ENCODE results near the gene DAB1.

Gene DAB1

DNA sequence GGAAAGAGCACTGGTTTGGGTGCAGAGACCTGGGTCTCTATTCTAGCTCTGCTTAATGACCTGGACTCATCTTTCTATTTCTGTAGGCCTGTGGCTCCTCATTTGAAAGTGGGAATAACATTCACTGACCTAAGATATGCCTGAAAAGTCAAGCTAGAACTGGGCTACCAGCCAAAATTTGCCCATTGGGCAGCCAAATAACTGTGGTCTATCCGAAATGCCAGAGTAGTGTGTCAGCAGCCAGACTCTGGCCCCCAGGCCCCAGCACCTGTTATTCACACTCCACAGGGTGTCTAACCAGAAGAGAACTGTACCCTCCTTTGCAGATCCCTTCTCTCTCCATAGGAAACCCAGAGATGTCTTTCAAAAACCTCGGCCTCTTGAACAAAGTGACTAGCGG, 12.6 kb downstream of the DAB1 start:
- peak; percentile 21 for DNase-seq

DNA sequence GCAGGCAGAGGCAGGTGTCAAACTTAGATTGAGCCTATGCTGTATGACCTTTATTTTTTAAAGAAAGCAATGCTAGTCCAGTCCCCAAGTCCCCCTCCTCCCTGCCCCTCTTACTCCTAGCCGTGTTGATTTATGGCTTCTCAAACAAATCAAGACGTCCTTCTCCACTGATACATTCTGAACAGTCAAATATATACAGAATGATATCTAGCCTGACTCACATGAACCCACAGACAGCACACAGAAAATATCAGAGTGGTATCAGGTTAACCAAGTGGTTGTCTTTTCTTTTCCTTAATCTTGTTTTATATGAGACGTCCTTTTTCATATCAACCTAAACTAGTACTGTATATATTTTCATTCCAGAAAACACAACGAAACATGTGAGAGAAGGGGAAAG, 13.4 kb downstream of the DAB1 start:
- DNase-seq: no peak

DNA sequence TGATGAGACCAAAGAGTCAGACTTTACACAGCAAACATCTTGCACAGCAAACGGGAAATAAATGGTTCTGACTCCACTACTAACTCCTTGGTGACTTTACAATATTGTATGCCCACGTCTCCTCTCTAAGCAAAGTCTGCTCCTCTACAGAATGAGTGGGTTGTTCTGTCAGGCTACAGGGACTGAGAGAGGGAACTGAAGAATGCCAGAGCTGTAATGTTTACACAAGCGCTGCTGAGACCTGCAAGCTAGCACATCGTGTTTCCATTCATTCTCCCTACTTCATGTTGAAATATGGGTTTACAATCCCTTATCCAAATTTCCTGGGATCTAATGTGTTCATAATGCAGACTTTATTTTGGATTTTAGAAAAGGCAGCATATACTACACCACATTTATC, 15.9 kb downstream of the DAB1 start:
- DNase-seq: no peak

DNA sequence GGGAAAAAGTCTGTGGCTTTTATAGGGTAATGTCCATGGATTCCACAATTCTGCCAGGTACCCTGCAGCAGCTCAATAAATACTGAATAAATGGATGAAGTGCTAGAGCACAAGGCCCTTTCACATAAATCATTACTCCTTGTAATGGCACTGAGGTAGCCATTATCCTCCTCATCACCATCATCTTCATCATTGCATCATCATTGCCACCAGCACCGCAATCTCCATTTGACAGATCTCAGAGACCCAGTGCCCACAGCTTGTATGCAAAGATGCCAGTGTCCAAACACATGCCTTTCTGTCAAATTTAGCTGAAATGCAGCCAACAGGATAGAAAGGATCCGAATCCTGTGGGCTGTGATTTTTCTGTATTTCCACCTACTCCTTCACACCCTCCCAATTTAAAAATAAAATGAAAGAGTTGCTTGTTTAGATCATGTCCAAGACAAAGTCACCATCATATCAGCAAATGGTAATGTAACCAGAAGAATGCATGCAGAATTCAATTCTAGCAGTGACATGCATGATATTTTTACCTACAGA, 17.4 kb downstream of the DAB1 start:
- DNase-seq: no peak

DNA sequence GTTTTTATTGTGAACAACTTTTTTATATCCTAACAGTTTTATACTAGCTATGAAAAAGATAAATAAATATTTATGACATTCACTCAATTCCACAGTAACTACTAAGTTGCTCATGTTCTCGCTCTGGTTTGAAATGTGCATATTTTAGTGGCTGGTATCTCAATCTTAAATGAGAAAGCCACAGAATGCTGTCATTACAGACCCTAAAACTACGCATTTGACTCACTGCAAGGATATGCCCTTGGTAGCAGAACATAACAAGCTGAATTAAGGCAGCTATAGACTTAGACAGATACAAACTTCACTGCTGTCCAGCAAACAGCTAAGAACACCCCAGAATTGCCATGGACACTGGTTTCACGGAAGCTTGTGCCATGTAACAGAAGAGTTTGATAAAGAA, 19.0 kb downstream of the DAB1 start:
- DNase-seq: no peak

DNA sequence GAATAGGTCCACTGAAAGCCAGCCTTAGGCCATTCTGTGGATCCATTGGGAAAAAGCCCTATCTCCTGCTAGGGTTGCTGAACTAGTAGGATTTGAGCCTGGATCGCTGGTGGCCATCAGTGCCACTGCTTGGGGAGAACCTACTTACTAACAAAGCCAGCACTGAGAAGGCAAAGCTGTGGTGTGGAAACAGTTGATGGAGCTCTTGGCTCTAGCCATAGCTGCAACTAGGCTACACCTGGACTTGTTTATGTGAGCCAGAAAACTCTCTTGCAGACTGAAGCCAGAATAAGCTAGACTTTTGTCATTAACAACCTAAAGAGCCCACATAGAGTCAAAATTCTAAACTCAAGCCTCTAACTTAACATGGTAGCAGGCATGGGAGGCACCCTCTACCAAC, 20.7 kb downstream of the DAB1 start:
- DNase-seq: no peak

DNA sequence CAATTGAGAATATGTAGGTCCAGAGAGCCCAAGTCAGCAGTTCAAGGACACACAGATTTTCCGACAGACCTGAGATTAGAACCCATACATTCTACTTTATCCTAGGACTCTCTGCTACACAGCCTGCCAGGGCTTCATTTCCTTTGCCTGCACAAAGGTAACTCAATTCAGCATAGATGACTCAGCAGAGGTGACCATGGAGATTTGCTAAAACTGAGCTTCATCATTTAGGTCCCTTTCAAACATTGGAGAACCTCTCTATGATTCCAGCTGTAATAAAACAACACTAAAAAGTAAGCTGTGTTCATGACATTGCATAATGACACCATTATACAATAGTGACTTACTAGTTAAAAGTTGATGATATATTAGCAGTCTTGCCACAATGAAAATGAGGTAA, 22.2 kb downstream of the DAB1 start:
- DNase-seq: no peak

DNA sequence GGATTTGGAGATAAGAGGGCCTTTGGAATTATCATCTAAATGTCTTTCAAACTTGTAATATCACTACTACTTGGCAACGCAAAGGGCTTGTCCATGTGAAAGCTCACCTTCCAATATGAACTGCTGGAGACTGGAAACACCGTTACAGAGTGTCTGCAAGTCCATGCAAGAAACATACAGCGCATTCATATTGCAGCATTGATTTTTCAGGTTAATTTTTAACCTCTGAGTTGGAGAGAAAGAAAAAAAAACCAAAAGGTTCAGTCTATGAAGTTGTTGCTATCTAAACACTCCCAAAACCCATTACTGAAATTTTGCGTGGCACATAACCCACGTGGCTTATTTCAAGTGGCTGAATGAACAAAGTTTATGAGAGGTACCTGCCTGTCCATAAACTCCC, 23.8 kb downstream of the DAB1 start:
- DNase-seq: no peak

DNA sequence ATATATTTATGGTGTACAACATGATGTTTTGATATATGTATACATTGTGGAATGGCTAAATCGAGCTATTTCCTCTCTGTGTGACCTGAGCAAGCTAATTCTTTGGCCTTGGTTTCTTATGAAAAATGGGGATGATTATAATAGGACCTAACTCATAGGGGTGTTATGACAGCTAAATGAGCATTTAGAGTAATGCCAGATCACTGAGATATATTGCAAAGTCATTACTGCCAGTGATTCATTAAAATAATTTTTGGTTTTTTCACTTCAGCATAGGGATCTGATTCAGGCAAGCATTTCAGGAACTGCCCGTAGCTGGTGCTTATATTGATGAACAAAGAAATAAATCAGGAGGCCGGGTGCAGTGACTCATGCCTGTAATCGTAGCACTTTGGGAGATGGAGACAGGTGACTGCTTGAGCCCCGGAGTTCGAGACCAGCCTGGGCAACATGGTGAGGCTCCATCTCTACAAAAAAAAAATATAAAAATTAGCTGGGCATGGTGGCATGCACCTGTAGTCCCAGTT, 30.7 kb downstream of the DAB1 start:
- no peak for DNase-seq

DNA sequence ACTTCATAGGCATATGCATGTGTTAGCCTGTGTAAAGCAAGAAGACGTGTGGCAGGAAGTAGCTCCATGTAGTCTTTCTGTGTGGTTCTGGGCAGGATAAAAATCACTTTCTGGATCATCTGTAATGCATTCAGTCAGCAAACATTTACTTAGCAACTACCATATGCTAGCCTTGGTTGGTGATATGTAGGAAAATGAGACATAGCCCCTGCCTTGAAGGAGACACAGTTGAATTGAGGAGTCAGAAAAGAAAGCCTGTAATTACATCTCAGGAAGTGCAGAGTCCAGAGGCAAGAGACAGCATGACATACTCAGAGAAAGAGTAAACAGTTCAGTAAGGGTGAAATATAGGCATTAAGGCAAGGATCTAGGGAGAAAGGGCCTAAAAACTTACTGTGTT, 38.5 kb downstream of the DAB1 start:
- DNase-seq: no peak

DNA sequence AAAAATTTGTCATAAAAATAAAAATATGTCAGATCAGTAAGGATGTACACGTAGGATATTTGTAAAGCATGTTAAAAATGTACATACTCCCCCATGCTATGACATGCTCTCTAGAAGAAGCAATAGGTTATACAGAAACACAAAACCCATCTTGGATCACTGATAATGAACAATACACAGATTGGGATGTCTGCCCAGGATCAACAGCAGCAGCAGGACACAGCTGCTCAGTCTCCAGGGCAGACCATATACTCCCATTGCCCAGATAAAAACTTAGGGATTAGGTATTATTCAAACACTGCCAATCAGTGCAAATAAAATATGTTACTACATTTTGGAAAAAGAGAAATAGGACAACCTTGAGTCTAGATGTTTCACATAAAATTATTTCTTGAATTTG, 39.0 kb downstream of the DAB1 start:
- DNase-seq: no peak

DNA sequence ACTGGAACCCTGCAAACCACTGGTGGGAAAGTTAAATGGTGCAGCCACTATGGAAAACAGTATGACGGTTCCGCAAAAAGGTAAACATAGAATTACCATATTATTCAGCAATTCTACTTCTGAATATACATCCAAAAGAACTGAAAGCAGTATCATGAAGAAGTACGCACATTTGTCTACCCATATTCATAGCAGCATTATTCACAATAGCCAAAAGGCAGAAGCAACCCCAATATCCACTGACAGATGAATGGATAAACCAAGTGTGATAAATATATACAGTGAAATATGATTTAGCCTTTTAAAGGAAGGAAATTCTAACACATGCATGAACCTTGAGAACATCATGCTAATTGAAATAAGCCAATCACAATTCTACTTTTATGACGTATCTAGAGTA, 39.6 kb downstream of the DAB1 start:
- DNase-seq: no peak

DNA sequence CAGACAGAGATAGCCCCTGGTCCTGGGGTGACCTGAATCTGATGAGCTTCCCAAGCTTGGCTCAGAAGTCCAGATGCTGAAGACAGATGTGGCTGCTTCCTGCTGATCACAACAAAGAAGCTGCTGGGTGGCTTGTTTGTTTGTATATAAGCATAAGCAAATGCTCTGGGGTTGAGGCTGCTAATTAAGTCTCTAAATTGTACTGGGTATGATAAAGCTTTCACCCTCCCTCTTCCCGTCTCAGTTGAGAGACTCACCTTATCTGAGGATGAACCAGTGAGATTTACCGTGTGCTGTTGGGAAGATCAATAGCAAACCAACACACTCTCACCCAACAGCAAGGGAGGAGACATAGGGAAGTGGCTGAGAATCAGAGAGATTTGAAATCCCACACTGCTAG, 42.0 kb downstream of the DAB1 start:
- no peak for DNase-seq

DNA sequence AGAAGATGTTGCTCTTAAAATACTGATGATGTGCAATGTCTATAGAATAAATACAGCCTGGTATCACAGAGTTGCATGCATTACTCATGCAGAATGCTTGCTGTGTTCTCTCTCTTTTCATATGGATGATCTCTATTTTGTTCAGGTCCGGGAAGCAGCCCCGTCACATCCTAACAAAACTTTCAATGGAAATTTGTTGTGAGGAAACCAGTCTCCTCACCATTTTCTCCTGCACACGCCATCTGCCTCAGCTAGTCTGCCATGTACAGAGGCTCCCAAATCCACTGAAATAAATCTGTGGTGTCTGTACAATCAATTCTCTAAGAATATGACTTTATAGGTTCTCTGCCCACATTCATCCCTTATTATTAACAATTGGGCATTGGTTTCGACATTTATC, 42.4 kb downstream of the DAB1 start:
- DNase-seq: no peak

DNA sequence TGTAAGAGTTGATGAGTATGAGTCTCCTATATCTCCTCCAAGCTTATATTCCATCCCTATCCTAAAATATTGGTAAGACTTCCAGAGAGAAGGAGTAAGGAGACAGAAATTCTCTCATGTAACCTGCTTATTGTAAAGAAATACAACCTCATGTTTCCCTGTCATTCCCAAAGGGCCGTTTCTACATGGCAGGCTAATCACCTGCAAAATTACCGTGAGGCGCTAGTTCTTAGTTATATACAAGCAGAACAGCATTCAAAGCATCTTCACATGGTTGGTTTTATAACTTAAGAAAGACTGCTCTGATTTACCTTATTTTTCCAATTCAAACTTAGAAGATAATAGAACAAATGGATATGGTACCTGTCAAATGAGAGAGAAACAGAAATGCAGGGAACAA, 42.9 kb downstream of the DAB1 start:
- DNase-seq: no peak

DNA sequence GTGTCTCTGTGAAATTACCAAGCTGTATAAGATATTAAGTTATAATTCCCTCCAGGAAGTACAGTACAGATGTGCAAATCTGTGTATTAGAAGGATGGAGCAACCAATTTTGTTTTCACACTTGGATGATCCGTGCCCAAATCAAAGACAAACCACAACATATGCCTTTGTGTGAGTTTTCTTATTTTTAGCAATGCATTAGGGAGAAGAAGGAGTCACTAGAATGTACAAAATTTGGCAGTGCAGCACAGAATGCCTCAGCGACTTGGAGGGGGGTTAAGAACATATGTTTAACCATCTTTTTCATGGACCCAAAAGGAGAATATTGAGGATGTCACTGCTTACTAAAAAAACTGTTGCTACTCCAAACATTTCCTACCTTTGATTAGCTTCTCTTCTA, 45.3 kb downstream of the DAB1 start:
- no peak for DNase-seq

DNA sequence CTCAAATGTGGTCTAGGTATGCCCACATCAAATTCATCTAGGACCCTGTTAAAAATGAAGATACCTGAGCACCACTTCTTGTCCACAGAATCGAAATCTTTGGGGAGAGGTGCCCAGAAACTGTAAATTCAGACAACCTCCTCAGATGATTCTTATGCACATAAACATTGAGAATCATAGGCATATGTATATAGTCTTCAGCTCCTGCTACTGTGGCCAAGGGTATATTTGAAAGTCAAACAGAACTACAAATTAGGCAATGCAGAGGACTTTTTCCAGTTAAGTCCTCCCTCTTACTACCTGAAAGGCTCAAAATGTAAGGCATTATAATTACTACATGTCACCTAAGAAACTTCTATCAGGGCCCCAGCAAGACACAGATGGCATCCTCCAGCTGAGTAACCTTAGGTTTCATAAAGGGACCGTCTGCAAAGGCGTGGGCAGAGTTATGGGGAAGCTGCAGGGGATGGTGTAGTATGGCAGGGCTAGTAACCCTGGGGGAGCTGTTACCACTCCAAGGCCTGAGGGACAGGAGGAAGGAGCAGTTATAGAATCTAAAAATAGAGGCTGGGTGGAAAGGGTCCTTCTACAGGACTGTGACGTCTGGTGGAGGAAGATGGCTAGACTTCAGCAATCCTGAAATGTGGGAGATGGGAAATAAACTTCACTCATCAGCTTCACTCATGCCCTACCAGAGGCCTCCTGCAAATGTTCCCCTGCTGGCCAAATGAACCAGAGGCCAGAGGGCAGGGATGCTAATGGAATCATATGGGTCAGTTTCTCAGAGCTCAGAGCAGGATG, 46.3 kb downstream of the DAB1 start:
- DNase-seq: no peak

DNA sequence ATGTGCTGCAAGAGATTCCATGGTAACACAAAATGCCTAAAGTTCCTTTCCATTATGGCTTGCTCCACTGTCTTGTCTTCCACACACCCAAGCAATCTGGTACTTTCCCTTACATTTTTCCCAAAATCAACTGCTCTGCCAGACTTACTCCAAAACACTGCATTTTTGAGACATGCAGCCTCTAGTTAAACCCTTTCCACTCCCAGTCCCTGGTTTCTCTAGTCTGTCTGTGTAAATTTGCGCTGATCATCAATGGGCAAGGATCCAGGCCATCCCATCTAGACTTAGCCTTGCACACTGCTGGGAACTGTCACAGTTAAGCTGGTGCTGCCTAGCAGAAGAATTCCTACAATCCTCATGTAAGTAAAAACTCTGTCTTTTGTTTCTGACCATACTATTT, 47.8 kb downstream of the DAB1 start:
- no peak for DNase-seq

DNA sequence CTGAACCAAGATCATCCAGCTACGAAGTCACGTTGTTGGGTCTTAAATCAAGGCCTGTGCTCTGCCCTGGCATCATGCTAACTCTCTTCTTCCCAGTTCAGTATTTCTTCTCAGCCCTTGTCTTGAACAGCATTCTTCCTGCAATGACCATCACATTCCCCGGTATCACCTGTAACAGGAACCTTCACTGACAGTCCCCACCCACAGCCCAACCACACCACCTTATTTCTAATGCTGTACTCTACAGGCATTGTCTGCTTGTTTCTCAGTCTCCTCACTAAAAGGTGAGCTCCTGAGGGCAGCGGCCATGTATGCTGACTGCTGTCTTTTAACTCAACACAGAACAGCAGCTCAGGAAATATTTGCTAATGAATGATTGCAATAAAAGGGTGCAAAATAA, 54.0 kb downstream of the DAB1 start:
- no peak for DNase-seq

DNA sequence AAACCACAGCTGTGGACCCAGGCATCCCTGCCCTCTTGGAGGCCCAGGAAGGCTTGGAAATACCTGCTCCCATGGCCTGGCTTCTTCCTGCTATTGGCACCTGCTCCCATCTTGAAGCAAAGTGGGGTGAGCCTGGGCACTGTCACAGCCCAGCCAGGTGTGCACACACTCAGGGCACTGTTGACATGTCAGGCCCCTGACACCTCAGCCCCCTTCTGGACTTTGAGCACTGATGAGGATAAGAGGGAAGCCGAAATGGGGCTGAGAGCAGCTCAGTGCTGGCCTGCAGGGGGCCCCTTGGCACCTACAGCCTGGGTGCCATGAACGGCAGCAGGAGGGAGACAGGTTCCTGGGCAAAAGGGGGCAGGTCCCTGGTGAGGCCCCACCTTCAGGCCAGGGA, 55.9 kb downstream of the DAB1 start:
- no peak for DNase-seq

DNA sequence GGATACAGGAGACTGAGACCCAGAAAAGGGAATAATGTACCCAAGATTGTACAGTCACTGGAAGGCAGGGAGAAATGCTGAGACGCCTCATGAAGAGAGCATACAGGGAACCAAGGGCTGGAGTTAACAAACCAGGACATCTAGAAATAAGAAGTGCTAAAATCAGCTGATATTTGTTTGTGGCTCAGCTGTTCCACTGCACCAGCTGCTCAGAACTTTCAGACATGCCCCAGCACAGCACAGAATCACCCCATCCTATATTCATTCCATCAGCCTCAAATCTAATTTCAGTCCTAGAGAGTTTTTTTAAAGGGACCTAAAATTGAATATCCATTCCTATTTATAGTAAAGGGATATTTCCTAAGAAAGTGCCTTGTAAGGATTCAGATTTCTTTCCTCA, 60.2 kb downstream of the DAB1 start:
- DNase-seq: no peak

DNA sequence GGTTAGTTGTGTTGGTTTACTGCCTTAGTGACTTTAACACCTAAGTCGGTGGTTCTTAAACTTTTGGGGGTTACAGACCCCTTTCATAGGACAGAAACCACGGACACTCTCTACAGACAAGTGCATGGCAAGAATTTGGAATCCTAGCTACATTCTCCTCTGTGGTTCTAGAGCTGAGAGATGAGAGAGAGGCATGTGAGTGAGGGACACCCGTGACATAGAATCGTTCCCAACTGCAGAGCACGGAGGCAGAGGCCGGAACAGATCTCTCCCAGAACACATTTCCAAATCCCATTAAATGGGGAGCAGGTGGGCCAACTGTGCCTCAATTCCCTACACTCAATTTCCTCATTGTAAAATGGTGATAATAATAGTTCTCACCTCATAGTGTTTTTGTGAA, 60.7 kb downstream of the DAB1 start:
- DNase-seq: no peak

DNA sequence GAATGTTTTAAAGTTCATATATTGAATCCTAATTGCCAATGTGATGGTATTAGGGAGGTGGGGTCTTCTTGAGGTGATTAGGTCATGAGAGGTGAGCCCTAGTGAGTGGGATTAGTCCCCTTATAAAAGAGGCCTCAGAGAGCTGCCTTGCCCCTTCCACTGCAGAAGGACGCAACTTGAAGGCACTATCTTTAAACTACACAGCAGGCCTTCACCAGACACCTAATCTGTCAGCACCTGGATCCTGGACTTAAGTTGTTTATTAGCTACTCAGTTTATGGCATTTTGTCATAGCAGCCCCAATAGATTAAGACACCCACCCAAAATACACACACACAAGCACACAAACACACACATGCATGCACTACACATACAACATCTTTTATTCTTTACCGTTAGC, 61.4 kb downstream of the DAB1 start:
- no peak for DNase-seq

DNA sequence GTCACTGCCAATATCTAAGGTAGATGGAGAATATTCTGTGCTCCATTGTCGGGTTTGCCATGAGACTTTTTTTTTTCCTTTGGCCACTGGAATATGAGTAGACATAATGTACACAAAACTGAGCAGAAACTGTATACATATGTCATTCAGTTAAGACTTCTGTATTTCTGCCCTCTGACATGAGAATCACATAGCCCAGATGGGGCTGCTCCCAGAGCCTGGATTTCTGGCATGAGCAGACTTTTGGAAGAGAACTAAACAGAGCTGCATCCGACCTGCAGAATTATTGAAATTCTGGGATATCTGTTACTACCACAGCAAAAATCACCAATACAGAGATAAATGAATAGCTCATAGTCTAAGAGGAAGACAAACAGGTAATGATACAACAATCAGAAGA, 62.3 kb downstream of the DAB1 start:
- no peak for DNase-seq

Data from fibroblast of skin of back (primary cell).